CD4-positive, alpha-beta T cell treated with Interleukin-15 for 4 hours (primary cell): ENCODE measurements around the gene SLC25A33.
"Not testable (repeated sequence)": the region's sequence is repeated elsewhere in the genome, so short reads cannot be mapped to it uniquely, and the experiment has no call there.

ENCODE experiments used
- DNase-seq: peaks from one replicate; pipeline ENCODE4 v3.0.0-alpha.2; 2020; ENCODE audit warnings: low spot score

SLC25A33 gene

GRCh38 chr1:9539829-9540550, 725 bp downstream of the SLC25A33 start:
- peak; percentile 32 for DNase-seq

DNA sequence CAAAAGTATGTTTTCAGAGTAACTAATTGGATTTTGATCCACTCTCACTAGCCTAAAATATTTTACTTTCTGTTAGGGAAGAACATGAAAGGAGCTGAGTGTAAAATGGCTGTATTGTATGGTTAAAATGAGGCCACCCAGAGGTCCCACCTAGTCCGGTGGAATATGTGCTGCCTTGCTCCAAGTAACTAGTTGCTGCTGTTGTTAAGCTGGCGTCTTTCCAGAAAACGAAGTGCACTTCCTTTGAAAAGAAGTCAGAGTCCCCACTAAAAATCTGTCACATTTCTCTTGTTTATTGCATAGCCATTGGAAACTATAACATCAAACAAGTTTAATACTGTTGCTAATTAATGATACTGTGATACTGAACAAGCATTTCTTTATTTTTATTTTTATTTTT, 3.2 kb downstream of the SLC25A33 start:
- DNase-seq, result no peak

- no peak for DNase-seq
Observed at GRCh38 chr1:9544926-9545325, 5.7 kb downstream of the SLC25A33 start.

GRCh38 chr1:9549955-9550546, 10.8 kb downstream of the SLC25A33 start:
- DNase-seq, result no peak

DNA sequence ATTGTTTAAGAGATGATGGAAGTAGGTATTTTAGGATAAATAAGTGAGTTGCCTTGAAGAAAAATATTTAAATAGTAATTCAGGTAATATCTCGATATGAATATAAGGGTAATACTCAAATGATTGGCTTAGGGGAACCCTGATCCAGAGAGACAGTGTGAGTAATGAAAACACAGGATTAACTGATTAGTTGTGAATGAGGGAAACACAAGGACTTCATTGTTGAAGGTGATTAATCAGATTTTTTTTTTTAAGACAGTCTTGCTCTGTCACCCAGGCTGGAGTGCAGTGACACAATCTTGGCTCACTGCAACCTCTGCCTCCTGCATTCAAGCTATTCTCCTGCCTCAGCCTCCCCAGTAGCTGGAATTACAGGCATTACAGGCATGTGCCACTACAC, 12.7 kb downstream of the SLC25A33 start:
- DNase-seq, result no peak

GRCh38 chr1:9553736-9554144, 14.5 kb downstream of the SLC25A33 start:
- DNase-seq, result no peak

GRCh38 chr1:9555942-9556341, 16.7 kb downstream of the SLC25A33 start:
- no peak for DNase-seq

DNA sequence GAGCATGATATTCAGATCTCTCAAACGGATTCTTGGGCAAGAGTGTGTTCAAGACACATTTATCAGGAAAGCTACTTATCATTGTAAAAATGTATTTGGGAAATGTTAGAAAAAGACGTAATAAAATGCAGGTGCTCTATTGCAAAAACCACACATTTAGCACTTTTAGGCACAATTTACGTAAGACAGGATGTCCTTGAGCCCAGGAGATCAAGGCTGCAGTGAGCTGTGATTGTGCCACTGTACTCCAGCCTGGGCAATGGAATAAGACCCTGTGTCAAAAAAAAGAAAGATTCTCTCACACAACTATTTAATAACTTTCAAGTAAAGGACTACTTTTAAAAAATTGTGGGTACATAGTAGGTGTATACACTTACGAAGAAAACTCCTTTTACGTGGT, 18.4 kb downstream of the SLC25A33 start:
- no peak for DNase-seq

DNA sequence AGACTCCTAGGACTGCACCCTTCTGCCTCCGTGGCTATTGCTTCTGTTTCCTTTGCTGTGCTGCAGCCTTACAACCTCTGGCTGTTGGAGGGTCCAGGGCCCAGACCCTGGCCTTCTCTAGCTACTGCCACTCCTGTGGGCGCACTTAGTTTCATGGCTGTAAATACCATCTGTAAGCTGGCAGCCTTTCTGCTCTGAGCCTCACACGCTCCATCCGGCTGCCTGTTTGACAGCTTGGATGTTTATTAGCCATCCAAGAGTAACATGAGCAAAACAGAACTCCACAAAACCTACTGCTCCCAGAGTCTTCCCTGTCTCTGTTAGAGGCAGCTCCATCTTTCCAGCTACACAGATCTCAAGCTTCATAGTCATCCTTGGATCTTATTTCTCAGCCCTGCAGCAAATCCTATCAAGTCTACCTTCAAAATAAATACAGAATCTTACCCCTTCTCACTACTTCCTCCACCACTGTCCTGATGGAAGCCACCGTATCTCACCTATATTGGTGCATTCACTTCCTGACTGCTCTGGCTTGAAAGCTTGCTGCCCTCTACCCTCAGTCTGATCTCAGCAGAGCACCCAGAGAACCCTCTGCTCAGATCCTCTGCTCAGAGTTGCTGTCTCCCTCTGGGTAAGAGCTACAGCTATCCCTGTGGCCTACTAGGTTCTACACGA, 19.1 kb downstream of the SLC25A33 start:
- no peak for DNase-seq

DNA sequence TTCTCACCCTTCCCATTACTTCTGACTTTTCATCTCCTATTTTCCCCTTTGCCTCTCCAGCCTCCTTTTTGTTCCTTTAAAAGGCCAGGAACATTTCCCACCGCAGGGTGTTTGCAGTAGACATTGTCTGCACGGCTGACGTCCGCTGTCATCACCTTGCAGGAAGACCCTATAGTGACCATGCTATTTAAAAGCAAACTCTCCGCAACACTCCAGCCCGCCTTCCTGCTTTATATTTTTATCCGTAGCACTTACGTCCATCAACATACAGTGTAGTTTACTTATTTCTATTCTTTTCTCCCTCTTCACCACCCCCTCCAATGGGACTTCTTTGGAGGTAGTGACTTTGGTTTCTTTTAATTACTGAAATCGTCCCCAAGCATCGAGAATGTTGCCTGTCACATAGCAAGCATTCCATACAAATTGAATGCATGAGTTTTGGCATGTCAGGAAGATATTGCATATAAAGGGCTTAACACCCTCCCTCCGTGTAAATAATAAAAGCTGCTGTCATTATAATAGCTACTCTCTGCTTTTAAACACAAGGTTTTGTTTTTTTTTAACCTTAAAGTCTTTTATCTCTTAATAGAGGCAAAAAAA, 19.8 kb downstream of the SLC25A33 start:
- no peak for DNase-seq

DNA sequence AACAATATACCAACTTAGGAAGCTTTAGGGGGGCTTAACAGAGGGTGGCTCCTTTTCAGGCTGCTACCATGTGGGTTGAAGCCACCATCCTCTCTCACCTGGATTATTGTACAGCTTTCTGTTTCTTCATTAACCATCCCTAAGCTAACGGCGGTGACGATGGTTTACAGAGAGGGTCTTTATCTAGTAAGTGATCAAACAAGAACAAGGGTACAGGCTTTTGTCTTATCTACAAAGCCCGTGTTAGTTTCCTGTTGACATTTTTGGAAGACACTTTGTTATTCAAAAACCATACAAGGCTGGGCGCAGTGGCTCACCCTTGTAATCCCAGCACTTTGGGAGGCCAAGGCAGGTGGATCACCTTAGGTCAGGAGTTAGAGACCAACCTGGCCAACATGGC, 20.4 kb downstream of the SLC25A33 start:
- DNase-seq, result no peak

DNA sequence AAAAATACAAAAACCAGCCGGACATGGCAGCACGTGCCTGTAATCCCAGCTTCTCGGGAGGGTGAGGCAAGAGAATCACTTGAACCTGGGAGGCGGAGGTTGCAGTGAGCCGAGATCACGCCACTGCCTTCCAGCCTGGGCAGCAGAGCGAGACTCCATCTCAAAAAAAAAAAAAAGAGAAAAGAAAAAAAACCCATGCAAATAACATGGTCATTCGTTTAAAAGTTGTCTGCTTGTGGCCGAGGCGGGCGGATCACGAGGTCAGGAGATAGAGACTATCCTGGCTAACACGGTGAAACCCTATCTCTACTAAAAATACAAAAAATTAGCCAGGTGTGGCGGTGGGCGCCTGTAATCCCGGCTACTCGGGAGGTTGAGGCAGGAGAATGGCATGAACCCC, 20.8 kb downstream of the SLC25A33 start:
- DNase-seq, result not testable (repeated sequence)

DNA sequence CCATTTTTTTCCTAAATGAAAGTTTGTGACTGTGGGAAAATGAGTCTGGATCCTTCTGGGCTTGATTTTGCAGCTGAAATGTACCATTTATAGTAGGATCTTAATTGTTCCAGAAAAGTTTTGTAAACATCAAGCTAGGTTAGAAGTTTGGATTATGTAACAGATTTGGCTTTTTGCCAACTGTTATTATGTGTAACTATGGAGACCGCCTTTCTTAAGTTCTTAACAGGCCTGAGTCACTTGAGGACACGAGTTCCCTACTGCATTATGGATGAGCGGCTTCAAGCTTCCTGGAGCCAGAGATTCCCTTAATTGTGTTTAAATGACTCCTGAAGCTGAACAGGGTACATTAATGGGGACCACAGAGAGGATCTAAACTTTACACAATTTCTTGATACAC, 22.2 kb downstream of the SLC25A33 start:
- peak; percentile 12 for DNase-seq

- DNase-seq, result no peak
Observed at GRCh38 chr1:9569267-9569666, 30.0 kb downstream of the SLC25A33 start.

- DNase-seq, result not testable (repeated sequence)
Observed at GRCh38 chr1:9570886-9571529, 31.7 kb downstream of the SLC25A33 start.

DNA sequence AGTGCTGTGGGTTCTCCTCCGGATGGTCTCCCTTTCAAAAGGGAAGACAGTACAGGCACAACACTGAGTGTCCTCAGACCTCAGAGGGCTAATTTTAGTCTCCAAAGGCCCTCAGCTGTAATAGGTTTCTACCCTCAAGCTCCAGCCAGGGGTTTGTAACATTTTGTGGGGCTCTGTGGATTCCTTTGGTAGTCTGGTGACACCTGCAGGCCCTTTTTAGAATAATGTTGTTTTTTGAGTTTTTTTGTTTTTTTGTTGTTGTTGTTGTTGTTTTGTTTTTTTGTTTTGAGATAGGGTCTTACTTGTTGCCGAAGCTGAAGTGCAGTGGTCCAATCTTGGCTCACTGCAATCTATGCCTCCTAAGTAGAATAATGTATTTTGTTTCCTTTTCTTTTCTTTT, 34.5 kb downstream of the SLC25A33 start:
- no peak for DNase-seq

- no peak for DNase-seq
Observed at GRCh38 chr1:9575486-9575885, 36.2 kb downstream of the SLC25A33 start.

- DNase-seq, result no peak
Observed at GRCh38 chr1:9576903-9577302, 37.6 kb downstream of the SLC25A33 start.

DNA sequence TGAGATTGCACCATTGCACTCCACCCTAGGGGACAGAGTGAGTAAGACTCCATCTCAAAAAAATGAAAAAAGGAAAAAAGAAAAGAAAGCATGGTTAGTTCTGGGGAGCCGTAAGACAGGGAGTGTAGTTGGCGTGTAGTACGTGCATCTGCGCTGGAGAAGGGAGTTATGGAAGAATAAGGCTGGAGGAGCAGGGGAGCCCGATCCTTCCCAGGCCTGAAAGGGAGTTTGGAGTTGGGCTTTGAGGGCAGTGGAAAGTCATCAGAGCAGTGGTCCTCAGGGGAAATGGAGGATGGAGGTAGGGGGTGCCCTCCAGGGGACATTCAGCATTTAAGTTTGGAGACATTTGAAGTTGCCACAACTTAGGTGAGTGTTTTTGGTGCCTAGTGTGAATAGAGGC, 38.2 kb downstream of the SLC25A33 start:
- DNase-seq, result no peak

DNA sequence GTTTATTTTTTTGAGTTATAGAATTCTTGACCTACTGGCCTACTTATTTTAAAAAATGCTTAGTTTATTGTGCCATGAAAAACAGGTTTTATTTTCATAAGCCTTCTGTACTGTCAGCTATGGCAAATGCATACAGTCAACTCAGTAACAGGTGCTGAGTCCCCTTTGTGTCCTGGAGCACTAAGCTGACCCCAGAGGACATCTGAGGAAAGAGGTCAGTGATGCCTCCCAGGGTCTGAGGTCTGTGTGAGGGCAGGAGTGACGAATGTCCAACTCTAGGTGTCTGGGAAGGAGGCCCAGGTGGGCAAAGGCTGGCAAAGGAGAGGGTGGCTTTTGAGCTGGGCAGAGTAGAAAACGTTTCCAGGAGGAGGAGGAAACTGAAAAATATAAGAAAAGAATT, 41.7 kb downstream of the SLC25A33 start:
- DNase-seq, result no peak

DNA sequence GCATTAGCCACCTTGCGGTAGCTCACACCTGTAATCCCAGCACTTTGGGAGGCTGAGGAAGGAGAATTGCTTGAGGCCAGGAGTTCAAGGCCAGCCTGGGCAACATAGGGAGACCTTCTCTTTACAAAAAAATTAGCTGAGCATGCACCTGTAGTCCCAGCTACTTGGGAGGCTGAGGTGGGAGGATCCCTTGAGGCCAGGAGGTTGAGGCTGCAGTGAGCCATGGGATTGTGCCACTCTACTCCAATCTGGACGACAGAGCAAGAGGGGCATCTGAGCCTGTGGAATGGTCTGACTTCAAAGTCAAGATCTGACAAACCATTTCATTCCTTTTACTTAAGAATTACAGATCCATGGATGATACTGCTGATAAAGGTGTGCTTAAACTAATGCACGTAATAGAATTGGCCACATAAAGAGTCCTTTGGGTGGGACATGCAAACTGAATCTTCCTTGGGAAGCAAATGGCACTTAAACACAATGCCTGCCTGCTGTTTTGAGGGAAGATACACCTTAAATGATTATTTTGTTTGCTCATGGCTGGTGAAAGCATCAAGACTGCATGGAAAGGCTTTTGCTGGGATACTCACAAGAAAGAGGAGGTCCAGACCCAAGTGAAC, 47.0 kb downstream of the SLC25A33 start:
- DNase-seq, result no peak

DNA sequence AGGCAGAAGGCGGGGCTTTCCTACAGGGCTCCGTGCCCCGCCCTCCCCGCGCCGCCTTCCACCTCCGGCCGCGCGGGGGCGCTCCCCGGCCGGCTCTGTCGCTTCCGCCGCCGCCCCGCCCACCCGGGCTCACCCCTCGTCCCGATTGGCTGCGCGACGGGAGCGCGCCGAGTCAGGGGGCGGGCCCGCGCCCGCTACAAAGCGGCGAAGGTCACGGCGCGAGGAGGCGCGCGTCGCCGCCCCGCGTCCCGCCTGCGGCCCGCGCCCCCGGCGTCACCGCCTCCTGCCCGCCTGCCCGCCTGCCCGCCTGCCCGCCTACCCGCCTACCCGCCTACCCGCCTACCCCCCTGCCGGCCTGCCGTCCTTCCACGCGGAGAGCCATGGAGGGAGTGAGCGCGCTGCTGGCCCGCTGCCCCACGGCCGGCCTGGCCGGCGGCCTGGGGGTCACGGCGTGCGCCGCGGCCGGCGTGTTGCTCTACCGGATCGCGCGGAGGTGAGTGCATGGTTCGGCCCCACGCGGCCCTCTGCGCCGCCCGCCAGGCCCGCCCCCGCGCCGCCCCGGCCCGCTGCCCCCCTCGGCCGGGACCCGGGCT, 49.4 kb downstream of the SLC25A33 start, which contains the start of gene TMEM201:
TSS of gene TMEM201 (plus strand) at position 361 of the 593 bp plus-strand sequence. CDS start at position 381, 20 bp downstream.
- DNase-seq, result peak; percentile 95
